Right lobe of liver (tissue), 6 donors: Measurements from ENCODE around the gene IFI27L1. TPM values are rescaled to one million over a fixed set of nuclear protein-coding genes. Genes with fewer than 3 reads are reported as not detected.

Source experiments
- ATAC-seq, 4 donors: fragments of 200-7000 bp; cut with Tn5 transposase; one replicate each; pipeline ENCODE4 v1.9.1; 2020; ENCODE audit warnings: mild to moderate bottlenecking in 4 of 4, moderate library complexity in 4 of 4
- DNase-seq, 3 donors: peaks; one replicate each; pipeline ENCODE4 v3.0.0-alpha.2; 2020
- H3K27ac ChIP-seq, 3 donors: fragments of 200-600 bp; one replicate each; pipeline ENCODE4 v1.8.0; 2022
- H3K27me3 ChIP-seq, 2 donors: fragments of 200-600 bp; one replicate each; pipeline ENCODE4 v1.8.0; 2022
- H3K36me3 ChIP-seq, 4 donors: fragments of 200-600 bp; sonication (generic) in 1 of 4; one replicate each; pipeline versions ENCODE4 v1.5.1 to v1.8.0; 2017 to 2022; ENCODE audit warnings: control low read depth in 1 of 4
- H3K4me1 ChIP-seq, 4 donors: fragments of 200-600 bp; sonication (generic) in 1 of 4; one replicate each; pipeline versions ENCODE4 v1.5.1 to v1.8.0; 2017 to 2022; ENCODE audit warnings: control low read depth in 1 of 4
- H3K4me3 ChIP-seq, 3 donors: fragments of 200-600 bp; one replicate each; pipeline ENCODE4 v1.8.0; 2022
- H3K9me3 ChIP-seq, 4 donors: fragments of 200-600 bp; sonication (generic) in 1 of 4; one replicate each; pipeline versions ENCODE4 v1.5.1 to v1.8.0; 2017 to 2022; ENCODE audit warnings: control low read depth in 1 of 4
- CTCF ChIP-seq, 4 donors: fragments of 200-600 bp in 3 of 4; fragments of 450-650 bp in 1 of 4; IDR thresholded peaks; one replicate each; pipeline versions ENCODE4 v1.5.1 to v1.8.0; 2016 to 2022; ENCODE audit warnings: antibody characterized with exemption in 4 of 4, mild to moderate bottlenecking in 2 of 4
- POLR2A ChIP-seq: fragments of 450-650 bp; IDR thresholded peaks from one replicate; pipeline ENCODE4 v1.6.1; 2017; ENCODE audit warnings: antibody characterized with exemption, mild to moderate bottlenecking
- WGBS: methylation state at CpG from one replicate; pipeline ENCODE4 v1.1.6; 2018; ENCODE audit warnings: low coverage, low lambda C conversion rate; ENCODE audit not compliant: insufficient coverage; ENCODE audit errors: missing lambda C conversion rate; 5-methylcytosine and 5-hydroxymethylcytosine counted together
- intact Hi-C, 2 donors: fragments of 100-400 bp; cut with DNase I; formaldehyde crosslinking; loops; one replicate each; pipeline versions ENCODE4 v1.11.2 to v1.14.1; 2022
- total RNA-seq, 6 experiments: library from RNA; depleted of rRNA in 2 of 6; stranded (reverse); fragments of >200 nt in 2 of 6; fragmentation: NEBNext Ultra II Directional in 3 of 6; extraction: Animal tissue kit (Norgen Biotek cat#: 25700) in 3 of 6; gene quantifications; one replicate each; pipeline versions ENCODE4 v1.1.0 to v1.2.4, GENCODE V29; 2016 to 2023
- donor health status: DM: no; HTN: yes; CAD: no.
- donor health status: DM: no; HTN: no; CAD: no.
- donor health status: DM: no; HTN: no; CAD: no.
- donor health status: DM: no; HTN: yes; CAD: no.
- donor health status: DM: no; HTN: yes; CAD: no.

Gene IFI27L1
- total RNA-seq, 6 experiments from 2014 or later = 2.6 to 8.2 (median 5.3) TPM

GRCh38 chr14:94037954-94038353 is 43.2 kb upstream of the IFI27L1 start:
- no peaks in the 10 kb centered on the region for H3K27me3 ChIP-seq
- no peak overlapping the region for H3K4me3 ChIP-seq
- H3K27ac ChIP-seq = no peak overlapping the region
- DNase-seq = no peak
- TF ChIP-seq CTCF (IDR thresholded peaks at IDR 0.05) = no peak
- no peak for TF ChIP-seq POLR2A
- H3K4me1 ChIP-seq = peaks cover 0 to 8% (median 0%) of the 10 kb centered on the region in 4 donors
- no peak for ATAC-seq
- WGBS = 100% methylated on average over 1 of the region's 9 CpGs
- H3K36me3 ChIP-seq = no peaks in the 10 kb centered on the region
- no peaks in the 10 kb centered on the region for H3K9me3 ChIP-seq
- intact Hi-C loops = no loop called here

- DNase-seq = no peak
Measured at GRCh38 chr14:94038510-94038909, 42.6 kb upstream of the IFI27L1 start.

GRCh38 chr14:94038921-94039629 is 42.0 kb upstream of the IFI27L1 start:
- no peaks in the 10 kb centered on the region for H3K9me3 ChIP-seq
- no peak for ATAC-seq
- WGBS = 46% methylated on average over 2 of the region's 11 CpGs
- H3K27me3 ChIP-seq = no peaks in the 10 kb centered on the region
- TF ChIP-seq POLR2A (no peak), CTCF (IDR thresholded peaks at IDR 0.05) (no peak)
- peaks cover 0 to 8% (median 0%) of the 10 kb centered on the region in 4 donors for H3K4me1 ChIP-seq
- no peak for DNase-seq
- no peak overlapping the region for H3K4me3 ChIP-seq
- H3K36me3 ChIP-seq = no peaks in the 10 kb centered on the region
- H3K27ac ChIP-seq = no peak overlapping the region
- intact Hi-C loops = no loop called here

More at GRCh38 chr14:94038510-94038909, 42.6 kb upstream of the IFI27L1 start:
- intact Hi-C loops = no loop called here
- no peak for TF ChIP-seq CTCF (IDR thresholded peaks at IDR 0.05)
- no peak for TF ChIP-seq POLR2A
- no peaks in the 10 kb centered on the region for H3K36me3 ChIP-seq
- peaks cover 0 to 8% (median 0%) of the 10 kb centered on the region in 4 donors for H3K4me1 ChIP-seq
- H3K4me3 ChIP-seq = no peak overlapping the region
- WGBS = 92% methylated on average over 4 of the region's 7 CpGs
- H3K9me3 ChIP-seq = no peaks in the 10 kb centered on the region
- no peak for ATAC-seq
- no peak overlapping the region for H3K27ac ChIP-seq
- no peaks in the 10 kb centered on the region for H3K27me3 ChIP-seq

DNA sequence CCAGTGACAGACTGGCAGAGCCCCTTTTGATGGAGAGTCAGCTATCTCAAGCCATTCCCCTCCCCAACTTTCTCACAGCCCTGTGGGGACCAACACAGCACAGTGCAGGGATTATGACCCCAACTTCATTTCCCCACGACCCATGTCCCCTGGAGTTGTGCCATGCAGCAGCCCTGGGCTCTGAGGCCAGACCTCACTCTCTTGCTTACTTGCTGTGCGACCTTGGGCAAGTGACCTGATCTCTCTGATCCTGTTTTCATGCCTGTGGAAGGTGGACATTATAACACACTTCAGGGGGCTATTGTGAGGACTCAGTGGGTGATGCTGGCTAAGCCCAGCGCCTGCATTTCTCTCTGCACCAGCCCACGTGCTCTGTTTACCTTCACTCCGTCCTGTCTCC is 40.9 kb upstream of the IFI27L1 start:
- no peak for TF ChIP-seq CTCF (IDR thresholded peaks at IDR 0.05)
- no peak for TF ChIP-seq POLR2A
- intact Hi-C loops = loop anchor here (10.0 kb wide), 1 partner anchor 85 kb away; the partner anchor contains the start of gene IFI27L2 (in 2 of the 2)
- WGBS = no CpG with 5 or more reads among the region's 5 CpGs
- DNase-seq (no peak), ATAC-seq (no peak)
- H3K27ac ChIP-seq = no peak overlapping the region
- peaks cover 0 to 8% (median 0%) of the 10 kb centered on the region in 4 donors for H3K4me1 ChIP-seq
- H3K27me3 ChIP-seq = no peaks in the 10 kb centered on the region
- no peaks in the 10 kb centered on the region for H3K36me3 ChIP-seq
- H3K4me3 ChIP-seq = no peak overlapping the region
- H3K9me3 ChIP-seq = no peaks in the 10 kb centered on the region
